Measurements from ENCODE around the gene SOX10.
"Not testable (repeated sequence)": the region's sequence is repeated elsewhere in the genome, so short reads cannot be mapped to it uniquely, and the experiment has no call there.

Gene SOX10

DNA sequence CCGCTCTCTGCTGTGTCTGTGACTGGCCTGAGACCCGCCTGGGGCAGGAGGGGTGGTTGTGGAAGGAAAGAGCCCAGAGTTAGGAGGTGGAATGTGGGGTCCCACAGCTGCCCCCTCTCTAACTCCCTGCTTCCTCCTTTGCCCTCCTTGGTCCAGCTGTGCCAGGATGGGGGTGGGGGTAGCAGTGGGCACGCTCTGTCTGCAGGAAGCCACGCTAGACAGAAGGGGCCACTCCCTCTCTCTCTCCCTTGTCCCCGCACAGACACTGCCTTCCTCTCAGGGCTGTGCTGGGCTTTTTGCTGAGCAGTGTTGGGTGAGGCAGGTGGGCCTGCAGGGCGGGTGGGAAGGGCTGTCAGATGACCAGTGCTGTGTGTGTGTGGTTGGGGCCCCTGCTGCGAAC is 2.0 kb upstream of the SOX10 start:
- no peaks in the 10 kb centered on the region for H3K27me3 ChIP-seq (ENCODE audit: control insufficient read depth in 2 of 2, insufficient read depth in 2 of 2, low read length in 2 of 2)
- H3K4me3 ChIP-seq (ENCODE audit: low read length in 2 of 2) = no peak overlapping the region
- H3K36me3 ChIP-seq (ENCODE audit: control insufficient read depth in 2 of 2, insufficient read depth in 2 of 2, low read length in 2 of 2) = no peaks in the 10 kb centered on the region
- no peak overlapping the region for H3K27ac ChIP-seq (ENCODE audit: low read depth in 2 of 2, low read length in 2 of 2)
- H3K9me3 ChIP-seq (ENCODE audit: control insufficient read depth in 2 of 2, low read length in 2 of 2) = no peaks in the 10 kb centered on the region
- H3K9ac ChIP-seq (ENCODE audit: low read depth in 1 of 2, low read length in 2 of 2) = no peak overlapping the region
- H3K4me1 ChIP-seq (ENCODE audit: control insufficient read depth in 2 of 2, insufficient read depth in 2 of 2, low read length in 2 of 2) = peaks cover 3 to 5% of the 10 kb centered on the region in 2 donors

GRCh38 chr22:37985751-37986281 is 1.5 kb upstream of the SOX10 start:
- Histone ChIP-seq H3K9ac (ENCODE audit: low read depth in 1 of 2, low read length in 2 of 2) (no peak overlapping the region), H3K4me1 (ENCODE audit: control insufficient read depth in 2 of 2, insufficient read depth in 2 of 2, low read length in 2 of 2) (peaks cover 8% of the 10 kb centered on the region in 2 donors), H3K27ac (ENCODE audit: low read depth in 2 of 2, low read length in 2 of 2) (no peak overlapping the region), H3K9me3 (ENCODE audit: control insufficient read depth in 2 of 2, low read length in 2 of 2) (no peaks in the 10 kb centered on the region), H3K36me3 (ENCODE audit: control insufficient read depth in 2 of 2, insufficient read depth in 2 of 2, low read length in 2 of 2) (no peaks in the 10 kb centered on the region), H3K4me3 (ENCODE audit: low read length in 2 of 2) (no peak overlapping the region), H3K27me3 (ENCODE audit: control insufficient read depth in 2 of 2, insufficient read depth in 2 of 2, low read length in 2 of 2) (no peaks in the 10 kb centered on the region)

- Histone ChIP-seq H3K36me3 (ENCODE audit: control insufficient read depth in 2 of 2, insufficient read depth in 2 of 2, low read length in 2 of 2) (no peaks in the 10 kb centered on the region), H3K4me3 (ENCODE audit: low read length in 2 of 2) (no peak overlapping the region), H3K9ac (ENCODE audit: low read depth in 1 of 2, low read length in 2 of 2) (no peak overlapping the region), H3K27me3 (ENCODE audit: control insufficient read depth in 2 of 2, insufficient read depth in 2 of 2, low read length in 2 of 2) (no peaks in the 10 kb centered on the region), H3K9me3 (ENCODE audit: control insufficient read depth in 2 of 2, low read length in 2 of 2) (no peaks in the 10 kb centered on the region), H3K27ac (ENCODE audit: low read depth in 2 of 2, low read length in 2 of 2) (no peak overlapping the region), H3K4me1 (ENCODE audit: control insufficient read depth in 2 of 2, insufficient read depth in 2 of 2, low read length in 2 of 2) (peaks cover 8 to 12% of the 10 kb centered on the region in 2 donors)
Observed at GRCh38 chr22:37985050-37985585, 763 bp upstream of the SOX10 start.

DNA sequence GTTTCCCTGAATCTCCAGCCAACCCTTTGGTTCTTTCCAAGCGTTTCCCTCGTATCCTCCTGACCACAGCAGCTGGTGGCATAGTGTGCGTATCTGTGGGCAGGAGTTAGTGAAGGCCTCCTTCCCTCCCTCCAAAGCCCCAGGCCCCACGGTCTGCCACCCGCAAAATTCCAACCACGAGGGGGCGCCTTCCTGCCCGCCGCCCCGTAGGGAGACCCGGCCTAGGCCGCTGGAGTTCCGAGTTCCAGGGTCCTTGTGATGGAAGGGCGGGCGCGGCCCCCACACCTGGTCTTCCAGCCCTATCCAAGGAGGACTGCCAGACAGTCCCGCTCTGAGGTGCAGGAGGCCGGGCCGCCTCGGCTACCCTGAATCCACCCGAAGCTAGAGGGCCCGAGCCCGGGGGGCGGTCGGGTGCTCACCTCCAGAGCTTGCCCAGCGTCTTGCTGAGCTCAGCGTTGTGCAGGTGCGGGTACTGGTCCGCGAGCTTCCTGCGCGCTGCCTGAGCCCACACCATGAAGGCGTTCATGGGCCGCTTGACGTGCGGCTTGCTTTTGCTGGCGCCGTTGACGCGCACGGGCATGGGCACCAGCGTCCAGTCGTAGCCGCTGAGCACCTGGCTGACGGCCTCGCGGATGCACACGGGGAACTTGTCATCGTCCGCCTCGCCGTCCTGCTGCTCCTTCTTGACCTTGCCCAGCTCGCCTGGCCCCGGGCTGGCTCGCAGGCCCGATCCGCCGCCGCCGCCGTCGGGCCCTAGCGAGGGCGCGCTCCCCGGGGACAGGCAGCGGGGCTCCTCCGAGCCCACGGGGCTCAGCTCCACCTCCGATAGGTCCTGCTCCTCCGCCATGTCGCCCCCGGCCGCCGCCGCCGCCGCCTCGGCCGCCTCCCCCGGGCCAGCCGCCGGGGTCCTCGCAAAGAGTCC is 1.2 kb downstream of the SOX10 start:
- no peak overlapping the region for H3K27ac ChIP-seq (ENCODE audit: low read depth in 2 of 2, low read length in 2 of 2)
- no peaks in the 10 kb centered on the region for H3K36me3 ChIP-seq (ENCODE audit: control insufficient read depth in 2 of 2, insufficient read depth in 2 of 2, low read length in 2 of 2)
- H3K4me3 ChIP-seq (ENCODE audit: low read length in 2 of 2) = no peak overlapping the region
- no peaks in the 10 kb centered on the region for H3K27me3 ChIP-seq (ENCODE audit: control insufficient read depth in 2 of 2, insufficient read depth in 2 of 2, low read length in 2 of 2)
- H3K9me3 ChIP-seq (ENCODE audit: control insufficient read depth in 2 of 2, low read length in 2 of 2) = no peaks in the 10 kb centered on the region
- H3K9ac ChIP-seq (ENCODE audit: low read depth in 1 of 2, low read length in 2 of 2) = no peak overlapping the region
- peaks cover 8 to 12% of the 10 kb centered on the region in 2 donors for H3K4me1 ChIP-seq (ENCODE audit: control insufficient read depth in 2 of 2, insufficient read depth in 2 of 2, low read length in 2 of 2)

- Histone ChIP-seq H3K9me3 (ENCODE audit: control insufficient read depth in 2 of 2, low read length in 2 of 2) (no peaks in the 10 kb centered on the region), H3K9ac (ENCODE audit: low read depth in 1 of 2, low read length in 2 of 2) (no peak overlapping the region), H3K27ac (ENCODE audit: low read depth in 2 of 2, low read length in 2 of 2) (peak overlapping the region in 1 of 2 donors; percentile 6), H3K4me1 (ENCODE audit: control insufficient read depth in 2 of 2, insufficient read depth in 2 of 2, low read length in 2 of 2) (peaks cover 8 to 12% of the 10 kb centered on the region in 2 donors), H3K4me3 (ENCODE audit: low read length in 2 of 2) (peak overlapping the region in 1 of 2 donors; percentile 20), H3K27me3 (ENCODE audit: control insufficient read depth in 2 of 2, insufficient read depth in 2 of 2, low read length in 2 of 2) (no peaks in the 10 kb centered on the region), H3K36me3 (ENCODE audit: control insufficient read depth in 2 of 2, insufficient read depth in 2 of 2, low read length in 2 of 2) (no peaks in the 10 kb centered on the region)
Observed at GRCh38 chr22:37982151-37982785, 2.1 kb downstream of the SOX10 start.

DNA sequence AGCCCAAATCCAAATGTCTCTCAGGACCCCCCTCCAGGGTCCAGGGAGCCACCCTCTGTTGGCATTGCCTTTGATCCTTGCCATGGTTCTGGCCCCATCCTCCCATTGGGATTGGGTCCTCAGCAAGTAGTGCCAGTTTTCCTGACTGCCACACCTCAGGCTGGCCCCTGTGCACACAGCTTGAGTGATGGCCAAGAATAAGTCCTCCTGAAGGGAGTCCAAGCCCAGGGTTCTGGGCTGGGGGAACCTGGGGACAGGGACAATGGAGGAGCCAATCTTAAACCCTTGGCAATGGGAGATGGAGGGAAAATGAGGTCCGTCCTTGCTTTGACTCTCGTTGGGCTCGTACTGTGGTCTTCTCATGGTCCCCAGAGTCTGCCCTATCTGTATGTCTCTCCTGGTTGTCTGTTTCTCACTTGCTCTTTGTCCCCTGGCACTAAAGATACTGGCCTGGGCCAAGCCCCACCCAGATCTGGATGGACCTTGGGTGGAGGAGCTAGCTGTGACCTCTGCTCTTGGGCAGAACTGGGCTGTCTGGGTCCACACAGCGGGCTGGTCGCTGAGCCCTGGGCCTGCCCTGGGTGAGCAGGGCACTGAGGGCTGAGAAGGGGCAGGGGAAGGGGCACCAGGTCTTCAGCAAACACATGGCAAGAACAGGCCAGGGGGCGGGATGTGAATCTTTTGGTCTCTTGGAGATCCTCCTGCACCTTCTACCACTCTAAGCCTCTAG is 2.9 kb downstream of the SOX10 start:
- Histone ChIP-seq H3K9ac (ENCODE audit: low read depth in 1 of 2, low read length in 2 of 2) (no peak overlapping the region), H3K4me1 (ENCODE audit: control insufficient read depth in 2 of 2, insufficient read depth in 2 of 2, low read length in 2 of 2) (peaks cover 8 to 12% of the 10 kb centered on the region in 2 donors), H3K27me3 (ENCODE audit: control insufficient read depth in 2 of 2, insufficient read depth in 2 of 2, low read length in 2 of 2) (no peaks in the 10 kb centered on the region), H3K36me3 (ENCODE audit: control insufficient read depth in 2 of 2, insufficient read depth in 2 of 2, low read length in 2 of 2) (no peaks in the 10 kb centered on the region), H3K9me3 (ENCODE audit: control insufficient read depth in 2 of 2, low read length in 2 of 2) (no peaks in the 10 kb centered on the region), H3K4me3 (ENCODE audit: low read length in 2 of 2) (peak overlapping the region in 1 of 2 donors; percentile 48), H3K27ac (ENCODE audit: low read depth in 2 of 2, low read length in 2 of 2) (peak overlapping the region; percentile 54 to 56)

DNA sequence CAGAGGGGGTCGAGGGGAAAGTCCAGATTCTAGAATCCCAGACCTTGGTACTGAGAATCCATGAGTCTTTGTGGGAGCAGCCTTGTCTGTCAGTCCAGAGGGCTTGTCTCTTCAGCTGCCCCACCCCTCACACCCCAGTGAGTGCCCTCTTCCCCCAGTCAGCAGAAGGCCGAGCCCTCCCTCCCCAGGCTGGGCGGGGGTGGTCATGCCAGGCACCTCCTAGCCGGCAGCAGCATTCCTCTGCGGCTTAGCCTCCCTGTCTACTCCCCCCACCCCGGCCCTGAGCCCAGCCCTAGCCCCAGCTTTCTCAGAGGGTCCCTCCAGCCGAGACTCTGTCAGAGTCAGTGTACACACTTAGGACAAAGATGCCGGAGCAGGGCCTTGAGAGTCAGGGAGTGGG is 4.6 kb downstream of the SOX10 start:
- H3K4me1 ChIP-seq (ENCODE audit: control insufficient read depth in 2 of 2, insufficient read depth in 2 of 2, low read length in 2 of 2) = peaks cover 8 to 12% of the 10 kb centered on the region in 2 donors
- no peak overlapping the region for H3K9ac ChIP-seq (ENCODE audit: low read depth in 1 of 2, low read length in 2 of 2)
- no peaks in the 10 kb centered on the region for H3K36me3 ChIP-seq (ENCODE audit: control insufficient read depth in 2 of 2, insufficient read depth in 2 of 2, low read length in 2 of 2)
- H3K27ac ChIP-seq (ENCODE audit: low read depth in 2 of 2, low read length in 2 of 2) = no peak overlapping the region
- no peaks in the 10 kb centered on the region for H3K9me3 ChIP-seq (ENCODE audit: control insufficient read depth in 2 of 2, low read length in 2 of 2)
- H3K4me3 ChIP-seq (ENCODE audit: low read length in 2 of 2) = no peak overlapping the region
- H3K27me3 ChIP-seq (ENCODE audit: control insufficient read depth in 2 of 2, insufficient read depth in 2 of 2, low read length in 2 of 2) = no peaks in the 10 kb centered on the region

GRCh38 chr22:37976547-37976946 is 7.8 kb downstream of the SOX10 start:
- Histone ChIP-seq H3K4me3 (ENCODE audit: low read length in 2 of 2) (no peak overlapping the region), H3K27ac (ENCODE audit: low read depth in 2 of 2, low read length in 2 of 2) (no peak overlapping the region), H3K27me3 (ENCODE audit: control insufficient read depth in 2 of 2, insufficient read depth in 2 of 2, low read length in 2 of 2) (no peaks in the 10 kb centered on the region), H3K36me3 (ENCODE audit: control insufficient read depth in 2 of 2, insufficient read depth in 2 of 2, low read length in 2 of 2) (no peaks in the 10 kb centered on the region), H3K9ac (ENCODE audit: low read depth in 1 of 2, low read length in 2 of 2) (no peak overlapping the region), H3K9me3 (ENCODE audit: control insufficient read depth in 2 of 2, low read length in 2 of 2) (no peaks in the 10 kb centered on the region), H3K4me1 (ENCODE audit: control insufficient read depth in 2 of 2, insufficient read depth in 2 of 2, low read length in 2 of 2) (peaks cover 3 to 10% of the 10 kb centered on the region in 2 donors)

- H3K9me3 ChIP-seq (ENCODE audit: control insufficient read depth in 2 of 2, low read length in 2 of 2); H3K4me1 ChIP-seq (ENCODE audit: control insufficient read depth in 2 of 2, insufficient read depth in 2 of 2, low read length in 2 of 2); H3K27ac ChIP-seq (ENCODE audit: low read depth in 2 of 2, low read length in 2 of 2); H3K4me3 ChIP-seq (ENCODE audit: low read length in 2 of 2); H3K9ac ChIP-seq (ENCODE audit: low read depth in 1 of 2, low read length in 2 of 2); H3K36me3 ChIP-seq (ENCODE audit: control insufficient read depth in 2 of 2, insufficient read depth in 2 of 2, low read length in 2 of 2); H3K27me3 ChIP-seq (ENCODE audit: control insufficient read depth in 2 of 2, insufficient read depth in 2 of 2, low read length in 2 of 2): not testable (repeated sequence)
Observed at GRCh38 chr22:37976022-37976421, 8.3 kb downstream of the SOX10 start.
